HG03457 (cell line): Measurements from ENCODE around the gene MTARC2.
A peak's percentile ranks its signal among the peaks of the same experiment; 100 is the strongest.

ENCODE experiments used
- ATAC-seq: cut with Tn5 transposase; IDR thresholded peaks from one replicate; pipeline ENCODE4 v1.9.1; 2021; ENCODE audit warnings: moderate number of reproducible peaks; ENCODE audit not compliant: unreplicated experiment

MTARC2 gene

GRCh38 chr1:220798338-220798737 is 50.2 kb downstream of the MTARC2 start:
- ATAC-seq = no peak

- ATAC-seq = no peak
Measured at GRCh38 chr1:220800262-220800661, 52.1 kb downstream of the MTARC2 start.

GRCh38 chr1:220803401-220804201 is 55.5 kb downstream of the MTARC2 start:
- no peak for ATAC-seq

GRCh38 chr1:220804202-220804586 is 56.1 kb downstream of the MTARC2 start:
- ATAC-seq = no peak

GRCh38 chr1:220806408-220806807 is 58.3 kb downstream of the MTARC2 start:
- ATAC-seq = no peak

- no peak for ATAC-seq
Measured at GRCh38 chr1:220807726-220808125, 59.6 kb downstream of the MTARC2 start.

- no peak for ATAC-seq
Measured at GRCh38 chr1:220808345-220809186, 60.4 kb downstream of the MTARC2 start.

- no peak for ATAC-seq
Measured at GRCh38 chr1:220809187-220809550, 61.0 kb downstream of the MTARC2 start.

- ATAC-seq = no peak
Measured at GRCh38 chr1:220809704-220810103, 61.6 kb downstream of the MTARC2 start.

- ATAC-seq = peak; percentile 88
Measured at GRCh38 chr1:220810179-220810653, 62.1 kb downstream of the MTARC2 start.

GRCh38 chr1:220810963-220811362 is 62.8 kb downstream of the MTARC2 start:
- no peak for ATAC-seq

- ATAC-seq = no peak
Measured at GRCh38 chr1:220811695-220812094, 63.6 kb downstream of the MTARC2 start.

- ATAC-seq = no peak
Measured at GRCh38 chr1:220812308-220812707, 64.2 kb downstream of the MTARC2 start.

GRCh38 chr1:220813013-220813412 is 64.9 kb downstream of the MTARC2 start:
- ATAC-seq = no peak

- no peak for ATAC-seq
Measured at GRCh38 chr1:220815409-220815808, 67.3 kb downstream of the MTARC2 start.

- ATAC-seq = no peak
Measured at GRCh38 chr1:220817907-220818306, 69.8 kb downstream of the MTARC2 start.

GRCh38 chr1:220818421-220819173 is 70.5 kb downstream of the MTARC2 start:
- no peak for ATAC-seq

- ATAC-seq = no peak
Measured at GRCh38 chr1:220819467-220820026, 71.4 kb downstream of the MTARC2 start.

- no peak for ATAC-seq
Measured at GRCh38 chr1:220824031-220824989, 76.2 kb downstream of the MTARC2 start.
